B cell (primary cell): ENCODE measurements around the gene CHST11. TPM values are rescaled to one million over a fixed set of nuclear protein-coding genes. Genes with fewer than 3 reads are reported as not detected.

ENCODE experiments used
- ATAC-seq: fragments of 200-7000 bp; cut with Tn5 transposase; one replicate; pipeline ENCODE4 v1.10.0; 2021; ENCODE audit warnings: low read depth, mild to moderate bottlenecking, moderate number of reproducible peaks, moderate library complexity
- CTCF ChIA-PET: fragments of 350-600 bp; sonication (Branson Sonifier 250); formaldehyde crosslinking; loops from one replicate; lab custom pipeline; 2021; ENCODE audit warnings: antibody characterized with exemption, inconsistent platforms; lab: Charles Lee
- POLR2A ChIA-PET: fragments of 350-600 bp; sonication (Branson Sonifier 250); formaldehyde crosslinking; loops from one replicate; lab custom pipeline; 2021; ENCODE audit warnings: antibody characterized with exemption; lab: Charles Lee
- DNase-seq: peaks from one replicate; pipeline ENCODE4 v3.0.0; 2013
- H2AFZ ChIP-seq: 2 replicates; pipeline ENCODE4 v1.6.1; 2012; ENCODE audit warnings: mild to moderate bottlenecking, low read depth, low read length; ENCODE audit not compliant: insufficient read depth, poor library complexity, severe bottlenecking
- H3K27ac ChIP-seq, 2 donors: 1 replicate in 1 of 2; 2 replicates in 1 of 2; pipeline ENCODE4 v1.5.1; 2012 to 2013; ENCODE audit warnings: low read length in 2 of 2, mild to moderate bottlenecking in 2 of 2, moderate library complexity in 1 of 2
- H3K27me3 ChIP-seq, 4 experiments: fragments of 200-600 bp in 1 of 4; sonication (generic) in 1 of 4; replicated peaks in 1 of 4; 1 replicate in 2 of 4; 2 replicates in 2 of 4; pipeline versions ENCODE4 v1.6.1 to v1.7.0; 2013 to 2016; ENCODE audit warnings: low read length in 3 of 4, mild to moderate bottlenecking in 2 of 4, mixed read lengths in 1 of 4, moderate library complexity in 1 of 4; ENCODE audit not compliant: insufficient read depth in 4 of 4, control insufficient read depth in 3 of 4; ENCODE audit errors: control extremely low read depth in 1 of 4
- H3K36me3 ChIP-seq, 2 experiments: replicated peaks in 1 of 2; 1 replicate in 1 of 2; 2 replicates in 1 of 2; pipeline versions ENCODE4 v1.6.1 to v1.7.1; 2013; ENCODE audit warnings: low read length in 1 of 2; ENCODE audit not compliant: insufficient read depth in 2 of 2, control insufficient read depth in 1 of 2; ENCODE audit errors: control extremely low read depth in 1 of 2, extremely low read depth in 1 of 2
- H3K4me1 ChIP-seq, 2 donors: fragments of 200-600 bp in 1 of 2; sonication (generic) in 1 of 2; 1 replicate in 1 of 2; 2 replicates in 1 of 2; pipeline versions ENCODE4 v1.5.1 to v1.6.1; 2013 to 2017; ENCODE audit warnings: low read length in 2 of 2; ENCODE audit not compliant: control insufficient read depth in 2 of 2, insufficient read depth in 2 of 2
- H3K4me2 ChIP-seq: replicated peaks from 2 replicates; pipeline ENCODE3; 2012; ENCODE audit warnings: mild to moderate bottlenecking, low read depth, low read length; ENCODE audit not compliant: poor library complexity, severe bottlenecking
- H3K4me3 ChIP-seq, 5 experiments: fragments of 200-600 bp in 1 of 5; sonication (generic) in 1 of 5; 1 replicate in 3 of 5; 2 replicates in 2 of 5; pipeline versions ENCODE4 v1.5.1 to v1.7.0; 2011 to 2016; ENCODE audit warnings: low read length in 4 of 5, mild to moderate bottlenecking in 4 of 5, low read depth in 2 of 5, control low read depth in 1 of 5, moderate library complexity in 1 of 5; ENCODE audit not compliant: insufficient read depth in 1 of 5; ENCODE audit errors: control extremely low read depth in 1 of 5, extremely low read depth in 1 of 5
- H3K79me2 ChIP-seq: fragments of 200-600 bp; sonication (generic); one replicate; pipeline ENCODE4 v1.6.0; 2016; ENCODE audit warnings: low read length; ENCODE audit not compliant: control insufficient read depth, insufficient read depth
- H3K9ac ChIP-seq: fragments of 200-600 bp; sonication (generic); 2 replicates; pipeline ENCODE4 v1.6.1; 2017; ENCODE audit warnings: mild to moderate bottlenecking, low read length, moderate library complexity
- H3K9me3 ChIP-seq, 3 donors: one replicate each; pipeline versions ENCODE4 v1.6.1 to v1.7.1; 2013; ENCODE audit warnings: low read length in 2 of 3; ENCODE audit not compliant: control insufficient read depth in 2 of 3, insufficient read depth in 1 of 3; ENCODE audit errors: control extremely low read depth in 1 of 3
- H4K20me1 ChIP-seq: 2 replicates; pipeline ENCODE4 v1.6.0; 2012; ENCODE audit warnings: mild to moderate bottlenecking, low read length; ENCODE audit not compliant: insufficient read depth, control insufficient read depth, poor library complexity, severe bottlenecking
- H3K27ac Mint-ChIP-seq: one replicate; pipeline ENCODE4 v1.8.0; 2021; ENCODE audit warnings: mixed read lengths
- H3K27me3 Mint-ChIP-seq: one replicate; pipeline ENCODE4 v1.8.0; 2021; ENCODE audit warnings: mixed read lengths
- H3K4me1 Mint-ChIP-seq: one replicate; pipeline ENCODE4 v1.8.0; 2021; ENCODE audit warnings: mixed read lengths
- H3K4me3 Mint-ChIP-seq: one replicate; pipeline ENCODE4 v1.8.0; 2021; ENCODE audit warnings: mixed read lengths
- H3K9me3 Mint-ChIP-seq: one replicate; pipeline ENCODE4 v1.8.0; 2022; ENCODE audit warnings: mixed read lengths; ENCODE audit not compliant: insufficient read depth
- EZH2 ChIP-seq: IDR thresholded peaks from 2 replicates; pipeline ENCODE4 v1.6.1; 2012; ENCODE audit warnings: borderline replicate concordance, low read depth, mild to moderate bottlenecking, moderate library complexity, low read length; ENCODE audit not compliant: insufficient read depth, poor library complexity, severe bottlenecking
- WGBS: methylation state at CpG from one replicate; pipeline ENCODE4 v1.1.5; 2013; ENCODE audit warnings: missing lambda C conversion rate; ENCODE audit not compliant: insufficient coverage; 5-methylcytosine and 5-hydroxymethylcytosine counted together
- intact Hi-C: fragments of 100-400 bp; cut with micrococcal nuclease; formaldehyde crosslinking; loops from one replicate; pipeline ENCODE4 v1.10.0; 2022
- polyA plus RNA-seq: library from polyadenylated mRNA; depleted of rRNA; stranded (reverse); fragments of >200 nt; gene quantifications from 2 replicates; pipeline ENCODE4 v1.2.3, GENCODE V29; 2012
- total RNA-seq, 2 donors: library from RNA; stranded (reverse); fragments of 120-200 nt in 1 of 2; gene quantifications; 1 replicate in 1 of 2; 2 replicates in 1 of 2; pipeline versions ENCODE4 v1.2.3 to v1.2.4, GENCODE V29; 2013 to 2022
- TF ChIP-seq, protein P1 (sequence below): fragments of 200-600 bp; IDR thresholded peaks from one replicate; pipeline ENCODE4 v1.8.0; 2022; ENCODE audit warnings: antibody characterized with exemption, mild to moderate bottlenecking

CHST11 gene
- total and polyA plus RNA-seq, 2 donors (not counting 1 experiment from before 2014, with no cell fraction given) = 46.3 to 152 TPM

GRCh38 chr12:104710940-104711689 is 254.4 kb downstream of the CHST11 start:
- no peak overlapping the region for H2AFZ ChIP-seq
- ChIA-PET POLR2A (interaction anchor here (0.6 kb wide), 1 partner anchor 335 kb away, joined by 3 read pairs; no protein-coding TSS in a partner anchor), CTCF (no interaction called here)
- no peaks in the 10 kb centered on the region for H3K9me3 ChIP-seq
- H3K4me1 ChIP-seq = peaks cover 3 to 18% of the 10 kb centered on the region in 2 donors
- no peak overlapping the region for H3K9ac ChIP-seq
- TF ChIP-seq, protein P1, sequence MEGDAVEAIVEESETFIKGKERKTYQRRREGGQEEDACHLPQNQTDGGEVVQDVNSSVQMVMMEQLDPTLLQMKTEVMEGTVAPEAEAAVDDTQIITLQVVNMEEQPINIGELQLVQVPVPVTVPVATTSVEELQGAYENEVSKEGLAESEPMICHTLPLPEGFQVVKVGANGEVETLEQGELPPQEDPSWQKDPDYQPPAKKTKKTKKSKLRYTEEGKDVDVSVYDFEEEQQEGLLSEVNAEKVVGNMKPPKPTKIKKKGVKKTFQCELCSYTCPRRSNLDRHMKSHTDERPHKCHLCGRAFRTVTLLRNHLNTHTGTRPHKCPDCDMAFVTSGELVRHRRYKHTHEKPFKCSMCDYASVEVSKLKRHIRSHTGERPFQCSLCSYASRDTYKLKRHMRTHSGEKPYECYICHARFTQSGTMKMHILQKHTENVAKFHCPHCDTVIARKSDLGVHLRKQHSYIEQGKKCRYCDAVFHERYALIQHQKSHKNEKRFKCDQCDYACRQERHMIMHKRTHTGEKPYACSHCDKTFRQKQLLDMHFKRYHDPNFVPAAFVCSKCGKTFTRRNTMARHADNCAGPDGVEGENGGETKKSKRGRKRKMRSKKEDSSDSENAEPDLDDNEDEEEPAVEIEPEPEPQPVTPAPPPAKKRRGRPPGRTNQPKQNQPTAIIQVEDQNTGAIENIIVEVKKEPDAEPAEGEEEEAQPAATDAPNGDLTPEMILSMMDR = no peak
- TF ChIP-seq EZH2 = no peak
- no peak overlapping the region for H3K4me3 ChIP-seq
- peaks cover 27% of the 10 kb centered on the region for H3K4me1 Mint-ChIP-seq
- peaks cover 0 to 14% of the 10 kb centered on the region in 2 experiments for H3K36me3 ChIP-seq
- H3K4me2 ChIP-seq = no peak overlapping the region
- peaks cover 38% of the 10 kb centered on the region for H3K79me2 ChIP-seq
- H4K20me1 ChIP-seq = peaks cover 59% of the 10 kb centered on the region
- DNase-seq (no peak), ATAC-seq (no peak)
- H3K9me3 Mint-ChIP-seq = no peaks in the 10 kb centered on the region
- WGBS = 80% methylated on average over 1 of the region's 8 CpGs
- no peaks in the 10 kb centered on the region for H3K27me3 Mint-ChIP-seq
- H3K27me3 ChIP-seq = no peaks in the 10 kb centered on the region
- no peak overlapping the region for H3K4me3 Mint-ChIP-seq
- intact Hi-C loops = no loop called here
- no peak overlapping the region for H3K27ac Mint-ChIP-seq
- no peak overlapping the region for H3K27ac ChIP-seq

GRCh38 chr12:104712477-104712876 is 255.7 kb downstream of the CHST11 start:
- Mint-ChIP-seq H3K27ac (no peak overlapping the region), H3K27me3 (no peaks in the 10 kb centered on the region), H3K4me3 (no peak overlapping the region), H3K9me3 (no peaks in the 10 kb centered on the region), H3K4me1 (peaks cover 35% of the 10 kb centered on the region)
- Histone ChIP-seq H3K4me2 (no peak overlapping the region), H3K27ac (no peak overlapping the region), H3K4me3 (no peak overlapping the region), H3K9me3 (no peaks in the 10 kb centered on the region), H4K20me1 (peaks cover 61% of the 10 kb centered on the region), H3K27me3 (no peaks in the 10 kb centered on the region), H3K36me3 (peaks cover 0 to 14% of the 10 kb centered on the region in 2 experiments), H3K4me1 (peaks cover 3 to 18% of the 10 kb centered on the region in 2 donors), H3K79me2 (peaks cover 29% of the 10 kb centered on the region), H2AFZ (no peak overlapping the region), H3K9ac (no peak overlapping the region)
- WGBS = 98% methylated on average over 4 of the region's 6 CpGs
- CTCF ChIA-PET = no interaction called here
- intact Hi-C loops = no loop called here
- TF ChIP-seq, protein P1 = no peak
- no peak for TF ChIP-seq EZH2
- ATAC-seq (no peak), DNase-seq (no peak)
- POLR2A ChIA-PET = no interaction called here
